Measurements from ENCODE around the gene TTLL13.

GRCh38 chr15:90248789-90249202 is 560 bp upstream of the TTLL13 start:
- TF ChIP-seq POLR2A (IDR thresholded peaks at IDR 0.05): no peak
- no peak for TF ChIP-seq CTCF (IDR thresholded peaks at IDR 0.05)

All from lower leg skin (tissue), 3 donors.